NCI-H2171 treated with DMSO at 0.1 percent for 48 hours (cell line): ENCODE data around the gene RBCK1.
A peak's percentile ranks its signal among the peaks of the same experiment; 100 is the strongest.
"Not testable (repeated sequence)": the region's sequence is repeated elsewhere in the genome, so short reads cannot be mapped to it uniquely, and the experiment has no call there.

ENCODE experiments used
- DNase-seq: peaks from one replicate; lab custom pipeline; 2025; lab: John Stamatoyannopoulos, UW

The RBCK1 gene

GRCh38 chr20:437787-438486 lies 29.8 kb downstream of the RBCK1 start:
- no peak for DNase-seq

- DNase-seq = no peak
Observed at GRCh38 chr20:438571-439469, 30.7 kb downstream of the RBCK1 start.

GRCh38 chr20:440148-440547 lies 32.0 kb downstream of the RBCK1 start:
- no peak for DNase-seq

GRCh38 chr20:440636-441035 lies 32.5 kb downstream of the RBCK1 start:
- no peak for DNase-seq

- no peak for DNase-seq
Observed at GRCh38 chr20:443223-443775, 35.2 kb downstream of the RBCK1 start.

GRCh38 chr20:444117-444516 lies 36.0 kb downstream of the RBCK1 start:
- DNase-seq = peak; percentile 28

- no peak for DNase-seq
Observed at GRCh38 chr20:444862-445426, 36.8 kb downstream of the RBCK1 start.

GRCh38 chr20:445514-446336 lies 37.6 kb downstream of the RBCK1 start:
- no peak for DNase-seq

- DNase-seq = not testable (repeated sequence)
Observed at GRCh38 chr20:452021-452420, 43.9 kb downstream of the RBCK1 start.

- no peak for DNase-seq
Observed at GRCh38 chr20:454951-455350, 46.9 kb downstream of the RBCK1 start.

- peak; percentile 76 for DNase-seq
Observed at GRCh38 chr20:458776-459175, 50.7 kb downstream of the RBCK1 start.

- DNase-seq = no peak
Observed at GRCh38 chr20:460180-460579, 52.1 kb downstream of the RBCK1 start.

- DNase-seq = no peak
Observed at GRCh38 chr20:460707-461106, 52.6 kb downstream of the RBCK1 start.

GRCh38 chr20:461254-462198 lies 53.4 kb downstream of the RBCK1 start:
- peak; percentile 61 for DNase-seq

- DNase-seq = peak; percentile 94
Observed at GRCh38 chr20:462199-462991, 54.3 kb downstream of the RBCK1 start, which contains the start of gene TBC1D20. Gene TBC1D20 (minus strand): TSS chr20:462533. CDS start chr20:462405, 128 bp downstream.

GRCh38 chr20:467755-468154 lies 59.7 kb downstream of the RBCK1 start:
- no peak for DNase-seq

- DNase-seq = no peak
Observed at GRCh38 chr20:469746-470490, 61.8 kb downstream of the RBCK1 start.

GRCh38 chr20:472137-472846 lies 64.2 kb downstream of the RBCK1 start:
- DNase-seq = no peak
